Measurements from ENCODE around the gene LPP.

- no peak for TF ChIP-seq HDAC2 (IDR thresholded peaks at IDR 0.05)
- TF ChIP-seq, protein P1, sequence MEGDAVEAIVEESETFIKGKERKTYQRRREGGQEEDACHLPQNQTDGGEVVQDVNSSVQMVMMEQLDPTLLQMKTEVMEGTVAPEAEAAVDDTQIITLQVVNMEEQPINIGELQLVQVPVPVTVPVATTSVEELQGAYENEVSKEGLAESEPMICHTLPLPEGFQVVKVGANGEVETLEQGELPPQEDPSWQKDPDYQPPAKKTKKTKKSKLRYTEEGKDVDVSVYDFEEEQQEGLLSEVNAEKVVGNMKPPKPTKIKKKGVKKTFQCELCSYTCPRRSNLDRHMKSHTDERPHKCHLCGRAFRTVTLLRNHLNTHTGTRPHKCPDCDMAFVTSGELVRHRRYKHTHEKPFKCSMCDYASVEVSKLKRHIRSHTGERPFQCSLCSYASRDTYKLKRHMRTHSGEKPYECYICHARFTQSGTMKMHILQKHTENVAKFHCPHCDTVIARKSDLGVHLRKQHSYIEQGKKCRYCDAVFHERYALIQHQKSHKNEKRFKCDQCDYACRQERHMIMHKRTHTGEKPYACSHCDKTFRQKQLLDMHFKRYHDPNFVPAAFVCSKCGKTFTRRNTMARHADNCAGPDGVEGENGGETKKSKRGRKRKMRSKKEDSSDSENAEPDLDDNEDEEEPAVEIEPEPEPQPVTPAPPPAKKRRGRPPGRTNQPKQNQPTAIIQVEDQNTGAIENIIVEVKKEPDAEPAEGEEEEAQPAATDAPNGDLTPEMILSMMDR (IDR thresholded peaks at IDR 0.05), result no peak
- TF ChIP-seq HOXA7 (CRISPR knock-in tag; IDR thresholded peaks at IDR 0.05), result no peak
- no peak for TF ChIP-seq FOXS1 (CRISPR knock-in tag; IDR thresholded peaks at IDR 0.05)
- TF ChIP-seq RFX5 (IDR thresholded peaks at IDR 0.05), result no peak
- TF ChIP-seq POLR2A (IDR thresholded peaks at IDR 0.05; ENCODE audit: low read length), result no peak
- TF ChIP-seq SMC3 (IDR thresholded peaks at IDR 0.05), result no peak
- no peak for TF ChIP-seq GATA3 (IDR thresholded peaks at IDR 0.05; ENCODE audit: borderline replicate concordance)
- TF ChIP-seq ZFP36 (IDR thresholded peaks at IDR 0.05; ENCODE audit: borderline replicate concordance, partially characterized antibody), result no peak
- TF ChIP-seq MAX (IDR thresholded peaks at IDR 0.05), result no peak
- TF ChIP-seq, protein P2, sequence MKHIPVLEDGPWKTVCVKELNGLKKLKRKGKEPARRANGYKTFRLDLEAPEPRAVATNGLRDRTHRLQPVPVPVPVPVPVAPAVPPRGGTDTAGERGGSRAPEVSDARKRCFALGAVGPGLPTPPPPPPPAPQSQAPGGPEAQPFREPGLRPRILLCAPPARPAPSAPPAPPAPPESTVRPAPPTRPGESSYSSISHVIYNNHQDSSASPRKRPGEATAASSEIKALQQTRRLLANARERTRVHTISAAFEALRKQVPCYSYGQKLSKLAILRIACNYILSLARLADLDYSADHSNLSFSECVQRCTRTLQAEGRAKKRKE (CRISPR knock-in tag; IDR thresholded peaks at IDR 0.05; ENCODE audit: low read depth), result no peak
These were observed 105.2 kb downstream of the LPP start for GRCh38 chr3:188259191-188259590.
